Measurements from ENCODE around the gene EID2B. TPM values are rescaled to one million over a fixed set of nuclear protein-coding genes. Genes with fewer than 3 reads are reported as not detected.

The EID2B gene
- total RNA-seq, 1 experiment from 2014 or later = 3.5 TPM

GRCh38 chr19:39507715-39508364 lies 24.8 kb downstream of the EID2B start:
- peak overlapping the region; percentile 80 for H3K4me3 ChIP-seq (ENCODE audit: low read length)
- H3K36me3 ChIP-seq (ENCODE audit: low read depth, low read length) = no peaks in the 10 kb centered on the region
- no peaks in the 10 kb centered on the region for H3K9me3 ChIP-seq (ENCODE audit: low read length)
- H4K20me1 ChIP-seq (ENCODE audit: low read length) = no peaks in the 10 kb centered on the region
- TSS peak; percentile 75 for BruUV-seq (replicated peaks)
- H3K4me1 ChIP-seq (ENCODE audit: insufficient read depth, low read length) = peaks cover 9% of the 10 kb centered on the region; the same call in 1 of the 2 replicates
- H3K9me2 ChIP-seq (replicated peaks; ENCODE audit: low read length) = no peaks in the 10 kb centered on the region
- H3K4me2 ChIP-seq (ENCODE audit: low read length) = peak overlapping the region; percentile 90
- TF ChIP-seq CTCF (conservative IDR thresholded peaks at IDR 0.05; ENCODE audit: low read depth, low read length) (no peak), EZH2 (IDR thresholded peaks at IDR 0.05; ENCODE audit: low read length, unreplicated experiment) (no peak), EZH2phosphoT487 (IDR thresholded peaks at IDR 0.05; ENCODE audit: borderline replicate concordance, low read length) (no peak)
- CTCF ChIA-PET = no interaction called here
- intact Hi-C loops (cut with micrococcal nuclease) = no loop called here
- H3K9ac ChIP-seq (ENCODE audit: low read length) = peak overlapping the region; percentile 67
- peak overlapping the region; percentile 92 for H2AFZ ChIP-seq (ENCODE audit: low read length)
- POLR2A ChIA-PET (ENCODE audit: unreplicated experiment) = no interaction called here
- no peak overlapping the region for H3K27ac ChIP-seq (ENCODE audit: low read length)
- ATAC-seq = no peak
- H3K27me3 ChIP-seq (ENCODE audit: low read length) = no peaks in the 10 kb centered on the region
- no peak for DNase-seq
- 0 out of 2 replicates have a peak, but pooled peaks cover 6% of the 10 kb centered on the region for H3K79me2 ChIP-seq (ENCODE audit: low read length)
- H3F3A ChIP-seq (ENCODE audit: low read length, unreplicated experiment) = no peaks in the 10 kb centered on the region

- Histone ChIP-seq H3K4me3 (ENCODE audit: low read length) (peak overlapping the region; percentile 80), H3K79me2 (ENCODE audit: low read length) (0 out of 2 replicates have a peak, but pooled peaks cover 6% of the 10 kb centered on the region), H3K9me3 (ENCODE audit: low read length) (no peaks in the 10 kb centered on the region), H3K36me3 (ENCODE audit: low read depth, low read length) (no peaks in the 10 kb centered on the region), H3K4me2 (ENCODE audit: low read length) (peak overlapping the region; percentile 90), H2AFZ (ENCODE audit: low read length) (peak overlapping the region; percentile 92), H3K9ac (ENCODE audit: low read length) (peak overlapping the region; percentile 67), H3F3A (ENCODE audit: low read length, unreplicated experiment) (no peaks in the 10 kb centered on the region), H3K27ac (ENCODE audit: low read length) (no peak overlapping the region), H3K4me1 (ENCODE audit: insufficient read depth, low read length) (peaks cover 9% of the 10 kb centered on the region; the same call in 1 of the 2 replicates), H3K27me3 (ENCODE audit: low read length) (no peaks in the 10 kb centered on the region), H3K9me2 (replicated peaks; ENCODE audit: low read length) (no peaks in the 10 kb centered on the region), H4K20me1 (ENCODE audit: low read length) (no peaks in the 10 kb centered on the region)
- no peak for TF ChIP-seq CTCF (conservative IDR thresholded peaks at IDR 0.05; ENCODE audit: low read depth, low read length)
- TF ChIP-seq EZH2 (IDR thresholded peaks at IDR 0.05; ENCODE audit: low read length, unreplicated experiment) = no peak
- TF ChIP-seq EZH2phosphoT487 (IDR thresholded peaks at IDR 0.05; ENCODE audit: borderline replicate concordance, low read length) = no peak
- ATAC-seq (peak; percentile 88), DNase-seq (peak; percentile 67)
- ChIA-PET POLR2A (ENCODE audit: unreplicated experiment) (interaction anchor here (0.6 kb wide), 1 partner anchor 100 kb away, joined by 3 read pairs; the partner anchor contains the start of gene ZFP36), CTCF (interaction anchor here (0.8 kb wide), 1 partner anchor 30 kb away, joined by 3 read pairs; no protein-coding TSS in a partner anchor)
- intact Hi-C loops (cut with micrococcal nuclease) = no loop called here
- no TSS peak for BruUV-seq (replicated peaks)
Observed at GRCh38 chr19:39506944-39507714, 25.5 kb downstream of the EID2B start.
